GM23248 (cell line): Measurements from ENCODE around the gene HS6ST1.

ENCODE experiments used
- EZH2 ChIP-seq: fragments of 200-600 bp; sonication (generic); IDR thresholded peaks from 2 replicates; pipeline ENCODE4 v1.6.1; 2018; ENCODE audit warnings: antibody characterized with exemption, mild to moderate bottlenecking; ENCODE audit not compliant: insufficient read depth, poor library complexity, severe bottlenecking
- EZH2phosphoT487 ChIP-seq: fragments of 200-600 bp; sonication (generic); IDR thresholded peaks from 2 replicates; pipeline ENCODE4 v1.6.1; 2018; ENCODE audit warnings: antibody characterized with exemption, moderate library complexity, mild to moderate bottlenecking, low read depth; ENCODE audit not compliant: insufficient read depth

DNA sequence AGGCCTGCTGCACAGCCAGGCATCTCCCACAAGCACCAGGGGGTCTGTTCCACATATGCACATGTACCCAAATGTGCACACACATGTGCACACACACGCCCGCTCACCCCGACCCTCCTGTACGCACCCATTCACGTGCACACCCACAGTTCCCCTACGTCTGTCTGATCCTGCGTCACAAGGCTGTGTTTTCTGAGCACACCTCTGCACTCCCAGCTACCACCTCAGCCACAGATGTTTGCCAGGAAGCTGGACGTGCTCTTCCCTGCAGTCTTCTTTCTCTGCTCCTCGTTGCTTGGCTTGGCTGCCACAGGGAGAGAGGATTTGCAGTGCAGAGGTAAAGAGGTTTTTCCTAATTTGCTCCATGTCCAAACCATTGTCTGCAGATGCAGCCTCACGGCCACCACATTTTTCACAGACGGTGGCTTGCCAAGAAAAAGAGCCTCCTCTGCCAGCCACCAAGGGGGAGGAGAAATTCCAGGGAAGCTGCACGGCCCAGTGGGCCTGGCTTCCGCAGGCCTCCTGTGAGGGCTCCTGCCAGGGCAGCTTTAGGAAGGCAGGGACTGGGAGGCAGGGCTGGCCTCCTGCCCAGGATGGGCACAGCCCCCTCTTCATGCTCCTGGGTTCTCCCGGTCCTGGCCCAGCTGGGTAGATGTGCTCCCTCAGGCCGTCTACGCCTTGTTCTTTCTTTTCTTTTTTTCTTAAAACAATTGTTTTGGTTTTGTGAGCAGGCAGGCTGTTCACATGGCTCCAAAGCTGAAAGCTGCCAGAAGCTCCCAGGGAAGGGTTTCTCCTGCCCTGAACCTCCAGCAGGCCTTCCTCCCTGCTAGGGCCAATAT is 29.3 kb upstream of the HS6ST1 start:
- TF ChIP-seq EZH2 (no peak), EZH2phosphoT487 (no peak)
